Measurements from ENCODE around the gene CASZ1.

CASZ1 gene

GRCh38 chr1:10785728-10786638, 10.5 kb downstream of the CASZ1 start:
- Histone ChIP-seq H2AFZ (ENCODE audit: low read depth) (no peak overlapping the region), H3K4me2 (no peak overlapping the region), H3K79me2 (ENCODE audit: insufficient read depth, low read depth) (no peaks in the 10 kb centered on the region), H3K27ac (no peak overlapping the region), H3K4me3 (IDR thresholded peaks at IDR 0.05; ENCODE audit: insufficient read depth, low read depth, low read length) (no peak overlapping the region), H4K20me1 (ENCODE audit: insufficient read depth) (no peaks in the 10 kb centered on the region), H3K36me3 (ENCODE audit: insufficient read depth) (no peaks in the 10 kb centered on the region), H3K4me1 (ENCODE audit: low read depth, poor library complexity, severe bottlenecking) (no peaks in the 10 kb centered on the region), H3K9ac (no peak overlapping the region), H3K27me3 (ENCODE audit: insufficient read depth, low read depth) (peaks cover 100% of the 10 kb centered on the region)
- TF ChIP-seq CTCF (conservative IDR thresholded peaks at IDR 0.05; ENCODE audit: low read depth, low read length): no peak

- TF ChIP-seq CTCF (conservative IDR thresholded peaks at IDR 0.05; ENCODE audit: low read depth, low read length): no peak
- H4K20me1 ChIP-seq (ENCODE audit: insufficient read depth): no peaks in the 10 kb centered on the region
- H3K4me2 ChIP-seq: no peak overlapping the region
- no peaks in the 10 kb centered on the region for H3K36me3 ChIP-seq (ENCODE audit: insufficient read depth)
- no peaks in the 10 kb centered on the region for H3K4me1 ChIP-seq (ENCODE audit: low read depth, poor library complexity, severe bottlenecking)
- no peak overlapping the region for H2AFZ ChIP-seq (ENCODE audit: low read depth)
- no peak overlapping the region for H3K4me3 ChIP-seq (IDR thresholded peaks at IDR 0.05; ENCODE audit: insufficient read depth, low read depth, low read length)
- H3K27ac ChIP-seq: no peak overlapping the region
- H3K79me2 ChIP-seq (ENCODE audit: insufficient read depth, low read depth): no peaks in the 10 kb centered on the region
- peaks cover 100% of the 10 kb centered on the region for H3K27me3 ChIP-seq (ENCODE audit: insufficient read depth, low read depth)
- no peak overlapping the region for H3K9ac ChIP-seq
Measured at GRCh38 chr1:10784998-10785727, 11.3 kb downstream of the CASZ1 start.

GRCh38 chr1:10782491-10783244, 13.8 kb downstream of the CASZ1 start:
- H3K79me2 ChIP-seq (ENCODE audit: insufficient read depth, low read depth): no peaks in the 10 kb centered on the region
- no peaks in the 10 kb centered on the region for H4K20me1 ChIP-seq (ENCODE audit: insufficient read depth)
- TF ChIP-seq CTCF (conservative IDR thresholded peaks at IDR 0.05; ENCODE audit: low read depth, low read length): no peak
- no peak overlapping the region for H3K27ac ChIP-seq
- peaks cover 98% of the 10 kb centered on the region for H3K27me3 ChIP-seq (ENCODE audit: insufficient read depth, low read depth)
- H3K4me1 ChIP-seq (ENCODE audit: low read depth, poor library complexity, severe bottlenecking): no peaks in the 10 kb centered on the region
- no peak overlapping the region for H2AFZ ChIP-seq (ENCODE audit: low read depth)
- H3K4me2 ChIP-seq: no peak overlapping the region
- H3K9ac ChIP-seq: no peak overlapping the region
- no peaks in the 10 kb centered on the region for H3K36me3 ChIP-seq (ENCODE audit: insufficient read depth)
- no peak overlapping the region for H3K4me3 ChIP-seq (IDR thresholded peaks at IDR 0.05; ENCODE audit: insufficient read depth, low read depth, low read length)

GRCh38 chr1:10781137-10781536, 15.3 kb downstream of the CASZ1 start:
- no peak for TF ChIP-seq CTCF (conservative IDR thresholded peaks at IDR 0.05; ENCODE audit: low read depth, low read length)
- Histone ChIP-seq H3K36me3 (ENCODE audit: insufficient read depth) (no peaks in the 10 kb centered on the region), H3K4me3 (IDR thresholded peaks at IDR 0.05; ENCODE audit: insufficient read depth, low read depth, low read length) (no peak overlapping the region), H3K4me1 (ENCODE audit: low read depth, poor library complexity, severe bottlenecking) (no peaks in the 10 kb centered on the region), H2AFZ (ENCODE audit: low read depth) (no peak overlapping the region), H3K27me3 (ENCODE audit: insufficient read depth, low read depth) (peaks cover 96% of the 10 kb centered on the region), H3K79me2 (ENCODE audit: insufficient read depth, low read depth) (no peaks in the 10 kb centered on the region), H3K4me2 (no peak overlapping the region), H3K9ac (no peak overlapping the region), H3K27ac (no peak overlapping the region), H4K20me1 (ENCODE audit: insufficient read depth) (no peaks in the 10 kb centered on the region)
